H1 (cell line): Measurements from ENCODE around the gene C16orf89. TPM values are rescaled to one million over a fixed set of nuclear protein-coding genes. Genes with fewer than 3 reads are reported as not detected.

Experiments
- CTCF ChIA-PET: fragments of 300-600 bp; sonication (Branson Sonifier 250); formaldehyde crosslinking; loops from one replicate; lab custom pipeline; 2021; ENCODE audit not compliant: partially characterized antibody; lab: Charles Lee
- POLR2A ChIA-PET: fragments of 300-600 bp; sonication (Branson Sonifier 250); formaldehyde crosslinking; loops from one replicate; lab custom pipeline; 2021; ENCODE audit warnings: inconsistent platforms; ENCODE audit not compliant: partially characterized antibody; lab: Charles Lee
- DNase-seq, 2 experiments: peaks; one replicate each; pipeline versions ENCODE4 v3.0.0 to v3.0.0-alpha.2; 2010 to 2022; ENCODE audit warnings: low spot score in 2 of 2, low read depth in 1 of 2, mixed read lengths in 1 of 2
- FAIRE-seq: peaks from 2 replicates; lab custom pipeline; 2011; peaks lifted over from hg19 to GRCh38; lab: Jason Lieb, UNC
- H2AFZ ChIP-seq: 2 replicates; pipeline ENCODE4 v1.8.1; 2012; ENCODE audit warnings: low read length, inconsistent platforms
- H2AK5ac ChIP-seq: 2 replicates; pipeline ENCODE4 v1.6.1; 2013; ENCODE audit warnings: low read depth, low read length
- H2BK120ac ChIP-seq: replicated peaks from 2 replicates; pipeline ENCODE3; 2013; ENCODE audit warnings: low read depth, low read length, inconsistent platforms
- H2BK12ac ChIP-seq: 2 replicates; pipeline ENCODE4 v1.6.1; 2013; ENCODE audit warnings: low read depth, low read length
- H2BK15ac ChIP-seq: 2 replicates; pipeline ENCODE4 v1.6.1; 2013; ENCODE audit warnings: low read length
- H2BK20ac ChIP-seq: 2 replicates; pipeline ENCODE4 v1.6.1; 2013; ENCODE audit warnings: low read length
- H2BK5ac ChIP-seq: 2 replicates; pipeline ENCODE4 v1.6.1; 2013; ENCODE audit warnings: low read depth, low read length
- H3K14ac ChIP-seq: 2 replicates; pipeline ENCODE4 v1.6.1; 2013; ENCODE audit warnings: inconsistent platforms; ENCODE audit not compliant: insufficient read length
- H3K18ac ChIP-seq: 2 replicates; pipeline ENCODE4 v1.6.1; 2013; ENCODE audit warnings: low read length; ENCODE audit errors: extremely low read depth
- H3K23ac ChIP-seq: 2 replicates; pipeline ENCODE4 v1.6.1; 2013; ENCODE audit warnings: inconsistent platforms; ENCODE audit not compliant: insufficient read length
- H3K23me2 ChIP-seq: 2 replicates; pipeline ENCODE4 v1.6.1; 2013; ENCODE audit warnings: low read depth, low read length
- H3K27ac ChIP-seq: 2 replicates; pipeline ENCODE4 v1.6.1; 2011; ENCODE audit warnings: low read depth, low read length, inconsistent platforms
- H3K27me3 ChIP-seq, 4 experiments: replicated peaks in 1 of 4; 1 replicate in 1 of 4; 2 replicates in 3 of 4; pipeline versions ENCODE4 v1.6.1 to v1.8.1; 2011 to 2013; ENCODE audit warnings: low read length in 3 of 4, mild to moderate bottlenecking in 3 of 4, inconsistent platforms in 2 of 4, mixed read lengths in 2 of 4, moderate library complexity in 1 of 4; ENCODE audit not compliant: control insufficient read depth in 3 of 4, insufficient read depth in 3 of 4; ENCODE audit errors: extremely low read depth in 1 of 4
- H3K36me3 ChIP-seq, 4 experiments: 2 replicates each; pipeline versions ENCODE4 v1.6.1 to v1.8.1; 2011 to 2013; ENCODE audit warnings: mild to moderate bottlenecking in 4 of 4, low read length in 3 of 4, moderate library complexity in 2 of 4, control low read depth in 1 of 4, inconsistent platforms in 1 of 4; ENCODE audit not compliant: insufficient read depth in 4 of 4, control insufficient read depth in 2 of 4
- H3K4ac ChIP-seq: replicated peaks from 2 replicates; pipeline ENCODE3; 2013; ENCODE audit warnings: low read length, low read depth, mixed read lengths, inconsistent platforms; ENCODE audit not compliant: insufficient read length
- H3K4me1 ChIP-seq, 4 experiments: replicated peaks in 1 of 4; 1 replicate in 1 of 4; 2 replicates in 3 of 4; pipeline versions ENCODE4 v1.6.1 to v1.8.1; 2011 to 2013; ENCODE audit warnings: low read length in 3 of 4, inconsistent platforms in 2 of 4, mixed read lengths in 1 of 4; ENCODE audit not compliant: insufficient read depth in 4 of 4, control insufficient read depth in 3 of 4
- H3K4me2 ChIP-seq, 2 experiments: 2 replicates each; pipeline versions ENCODE4 v1.6.1 to v1.8.1; 2011 to 2013; ENCODE audit warnings: low read depth in 2 of 2, low read length in 2 of 2, control low read depth in 1 of 2, inconsistent platforms in 1 of 2, mild to moderate bottlenecking in 1 of 2; ENCODE audit not compliant: insufficient read depth in 1 of 2
- H3K4me3 ChIP-seq, 4 experiments: fragments of 200-600, 300-600 bp in 1 of 4; sonication (generic), shearing (Covaris generic), sonication (Bioruptor Twin) in 1 of 4; 2 replicates each; pipeline versions ENCODE4 v1.5.1 to v1.8.1; 2011 to 2016; ENCODE audit warnings: low read length in 4 of 4, low read depth in 3 of 4, control low read depth in 2 of 4, inconsistent platforms in 2 of 4, mild to moderate bottlenecking in 2 of 4, mixed read lengths in 1 of 4, moderate library complexity in 1 of 4; ENCODE audit not compliant: insufficient read depth in 2 of 4; ENCODE audit errors: extremely low read depth in 1 of 4
- H3K56ac ChIP-seq: replicated peaks from 2 replicates; pipeline ENCODE3; 2013; ENCODE audit warnings: low read depth, mild to moderate bottlenecking, mixed read lengths, low read length, inconsistent platforms; ENCODE audit not compliant: insufficient read length
- H3K79me1 ChIP-seq: 2 replicates; pipeline ENCODE4 v1.6.1; 2013; ENCODE audit warnings: low read depth, low read length, control low read depth
- H3K79me2 ChIP-seq, 2 experiments: 2 replicates each; pipeline versions ENCODE4 v1.6.1 to v1.8.1; 2012 to 2013; ENCODE audit warnings: low read length in 2 of 2, mild to moderate bottlenecking in 2 of 2, inconsistent platforms in 1 of 2; ENCODE audit not compliant: insufficient read depth in 2 of 2, control insufficient read depth in 1 of 2
- H3K9ac ChIP-seq, 4 experiments: replicated peaks in 1 of 4; 1 replicate in 1 of 4; 2 replicates in 3 of 4; pipeline versions ENCODE4 v1.6.1 to v1.8.1; 2011 to 2013; ENCODE audit warnings: low read depth in 3 of 4, low read length in 3 of 4, control low read depth in 2 of 4, mild to moderate bottlenecking in 2 of 4, moderate library complexity in 2 of 4, inconsistent platforms in 1 of 4; ENCODE audit errors: extremely low read depth in 1 of 4
- H3K9me3 ChIP-seq, 2 experiments: 2 replicates each; pipeline versions ENCODE4 v1.6.1 to v1.8.1; 2012 to 2013; ENCODE audit warnings: mild to moderate bottlenecking in 2 of 2, moderate library complexity in 2 of 2, control low read depth in 1 of 2, inconsistent platforms in 1 of 2, low read depth in 1 of 2, low read length in 1 of 2, mixed read lengths in 1 of 2; ENCODE audit not compliant: insufficient read depth in 2 of 2
- H4K20me1 ChIP-seq, 2 experiments: replicated peaks in 1 of 2; 2 replicates each; pipeline versions ENCODE3 to v1.8.1; 2011 to 2013; ENCODE audit warnings: inconsistent platforms in 2 of 2, low read length in 2 of 2, mild to moderate bottlenecking in 1 of 2; ENCODE audit not compliant: insufficient read depth in 2 of 2, control insufficient read depth in 1 of 2
- H4K5ac ChIP-seq: 2 replicates; pipeline ENCODE4 v1.6.1; 2013; ENCODE audit warnings: low read length, low read depth, mixed read lengths, inconsistent platforms; ENCODE audit not compliant: insufficient read length
- H4K8ac ChIP-seq: 2 replicates; pipeline ENCODE4 v1.8.0; 2013; ENCODE audit warnings: mild to moderate bottlenecking, moderate library complexity, low read length, inconsistent platforms; ENCODE audit not compliant: insufficient read depth; ENCODE audit errors: extremely low read depth
- H4K91ac ChIP-seq: replicated peaks from 2 replicates; pipeline ENCODE3; 2013; ENCODE audit warnings: low read length, mixed read lengths, inconsistent platforms; ENCODE audit not compliant: insufficient read length
- PHF8 ChIP-seq: fragments of 200-600 bp; sonication (generic); conservative IDR thresholded peaks from 2 replicates; pipeline ENCODE4 v1.7.1; 2012; ENCODE audit warnings: low read depth, mild to moderate bottlenecking, inconsistent platforms, low read length, moderate library complexity
- RNF2 ChIP-seq: fragments of 200-900, 300-1000 bp; sonication (generic); IDR thresholded peaks from 2 replicates; pipeline ENCODE4 v1.7.1; 2016; ENCODE audit warnings: borderline replicate concordance, low read depth, mild to moderate bottlenecking, antibody characterized with exemption, low read length; ENCODE audit not compliant: poor library complexity, severe bottlenecking; ENCODE audit errors: missing control alignments
- SAP30 ChIP-seq: fragments of 300-600 bp; sonication (generic); IDR thresholded peaks from 2 replicates; pipeline ENCODE4 v1.7.1; 2012; ENCODE audit warnings: low read length, moderate library complexity, mild to moderate bottlenecking, inconsistent platforms; ENCODE audit not compliant: insufficient read depth, insufficient replicate concordance
- TBP ChIP-seq: IDR thresholded peaks from 2 replicates; pipeline ENCODE4 v1.6.1; 2011; ENCODE audit warnings: low read depth, low read length, improper control_type of control experiment
- WGBS, 2 experiments: shearing (Covaris generic) in 1 of 2; methylation state at CpG; one replicate each; pipeline versions ENCODE4 v1.1.6 to v1.1.7; 2013 to 2015; ENCODE audit warnings: low lambda C conversion rate in 2 of 2, mixed read lengths in 2 of 2, inconsistent platforms in 1 of 2, low coverage in 1 of 2, missing lambda C conversion rate in 1 of 2; ENCODE audit not compliant: insufficient replicate concordance in 2 of 2, insufficient coverage in 1 of 2, insufficient read length in 1 of 2; ENCODE audit errors: extremely low coverage in 1 of 2, missing lambda C conversion rate in 1 of 2; 5-methylcytosine and 5-hydroxymethylcytosine counted together
- polyA plus RNA-seq, 7 experiments: library from polyadenylated mRNA; depleted of rRNA in 3 of 7; stranded (reverse) in 5 of 7; unstranded in 2 of 7; fragments of >200 nt in 5 of 7; fragments of 200-250 nt in 2 of 7; gene quantifications; 1 replicate in 5 of 7; 2 replicates in 1 of 7; 4 replicates in 1 of 7; pipeline versions ENCODE4 v1.2.1 to v1.2.3, GENCODE V29; 2011 to 2013; ENCODE audit warnings: missing spikeins in 2 of 7, mixed read lengths in 2 of 7
- total RNA-seq: library from RNA; stranded (reverse); fragmentation: NEBNext Ultra II Directional; extraction: Animal tissue kit (Norgen Biotek cat#: 25700); gene quantifications from 2 replicates; pipeline ENCODE4 v1.2.1, GENCODE V29; 2021

Gene C16orf89
- total and polyA plus RNA-seq, 2 of the 8 experiments (the other 6 are each of a cell fraction or from before 2014, with no cell fraction given): 6.7 to 9.9 TPM

- no peaks in the 10 kb centered on the region for H3K36me3 ChIP-seq
- CTCF ChIA-PET: interaction anchor here (1.4 to 1.9 kb wide), 2 partner anchors 8 to 62 kb away, joined by 4 read pairs; no protein-coding TSS in a partner anchor
- H3K18ac ChIP-seq: no peak overlapping the region
- H3K56ac ChIP-seq: no peak overlapping the region
- no peaks in the 10 kb centered on the region for H3K27me3 ChIP-seq
- no peaks in the 10 kb centered on the region for H4K20me1 ChIP-seq
- H2BK15ac ChIP-seq: no peak overlapping the region
- no peak overlapping the region for H4K8ac ChIP-seq
- H2AK5ac ChIP-seq: no peak overlapping the region
- no peaks in the 10 kb centered on the region for H3K23me2 ChIP-seq
- TF ChIP-seq RNF2: no peak
- TF ChIP-seq PHF8: no peak
- TF ChIP-seq SAP30: no peak
- TF ChIP-seq TBP: no peak
- TF ChIP-seq, all 59 proteins: peak for 0
- no peak overlapping the region for H2BK12ac ChIP-seq
- H3K14ac ChIP-seq: no peak overlapping the region
- DNase-seq: no peak
- H4K5ac ChIP-seq: no peak overlapping the region
- H3K4ac ChIP-seq: no peak overlapping the region
- no peak overlapping the region for H3K4me2 ChIP-seq
- H3K79me2 ChIP-seq: no peaks in the 10 kb centered on the region
- H3K79me1 ChIP-seq: no peaks in the 10 kb centered on the region
- H2BK5ac ChIP-seq: no peak overlapping the region
- H3K23ac ChIP-seq: no peak overlapping the region
- H3K9ac ChIP-seq: no peak overlapping the region
- FAIRE-seq: no peak
- 91% methylated on average over 5 of the region's 5 CpGs; no CpG with 5 or more reads in 1 of the 2 experiments for WGBS, 2 experiments
- H2BK20ac ChIP-seq: no peak overlapping the region
- peaks cover 0 to 2% (median 0%) of the 10 kb centered on the region in 4 experiments; a peak in 1 of 7 replicates for H3K4me1 ChIP-seq
- H3K9me3 ChIP-seq: no peaks in the 10 kb centered on the region
- H4K91ac ChIP-seq: no peak overlapping the region
- no peak overlapping the region for H2BK120ac ChIP-seq
- no peak overlapping the region for H3K27ac ChIP-seq
- no peak overlapping the region for H2AFZ ChIP-seq
- H3K4me3 ChIP-seq: no peak overlapping the region
- POLR2A ChIA-PET: interaction anchor here (0.9 to 1.2 kb wide), 2 partner anchors 13 to 17 kb away, joined by 3 read pairs; no protein-coding TSS in a partner anchor
Measured at GRCh38 chr16:5017678-5017969, 48.1 kb downstream of the C16orf89 start.
